GM18505 (cell line): ENCODE data around the gene SLC15A1.
"Not testable (repeated sequence)": the region's sequence is repeated elsewhere in the genome, so short reads cannot be mapped to it uniquely, and the experiment has no call there.

Experiments used
- ATAC-seq: cut with Tn5 transposase; IDR thresholded peaks from one replicate; pipeline ENCODE4 v1.9.1; 2021; ENCODE audit not compliant: unreplicated experiment
- POLR2A ChIP-seq: IDR thresholded peaks from 4 replicates; pipeline ENCODE4 v1.6.1; 2011; ENCODE audit warnings: borderline replicate concordance; ENCODE audit not compliant: insufficient read depth, insufficient read length; ENCODE audit errors: extremely low read depth

Gene SLC15A1

GRCh38 chr13:98648141-98648540 is 104.3 kb downstream of the SLC15A1 start:
- TF ChIP-seq POLR2A = no peak
- ATAC-seq = no peak

- no peak for ATAC-seq
- no peak for TF ChIP-seq POLR2A
These were observed 105.4 kb downstream of the SLC15A1 start for GRCh38 chr13:98647121-98647520.

GRCh38 chr13:98643479-98643878 is 109.0 kb downstream of the SLC15A1 start:
- no peak for ATAC-seq
- TF ChIP-seq POLR2A = no peak

- no peak for TF ChIP-seq POLR2A
- no peak for ATAC-seq
These were observed 111.4 kb downstream of the SLC15A1 start for GRCh38 chr13:98641075-98641474.

- ATAC-seq = not testable (repeated sequence)
These were observed 112.7 kb downstream of the SLC15A1 start for GRCh38 chr13:98639785-98640184.

GRCh38 chr13:98638352-98638751 is 114.1 kb downstream of the SLC15A1 start:
- not testable (repeated sequence) for ATAC-seq
